HG03064 (cell line): ENCODE data around the gene PTH2.
"Not testable (repeated sequence)": the region's sequence is repeated elsewhere in the genome, so short reads cannot be mapped to it uniquely, and the experiment has no call there.

Experiments
- ATAC-seq: cut with Tn5 transposase; IDR thresholded peaks from one replicate; pipeline ENCODE4 v1.9.1; 2021; ENCODE audit warnings: low read depth; ENCODE audit not compliant: unreplicated experiment

PTH2 gene, protein sequence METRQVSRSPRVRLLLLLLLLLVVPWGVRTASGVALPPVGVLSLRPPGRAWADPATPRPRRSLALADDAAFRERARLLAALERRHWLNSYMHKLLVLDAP

DNA sequence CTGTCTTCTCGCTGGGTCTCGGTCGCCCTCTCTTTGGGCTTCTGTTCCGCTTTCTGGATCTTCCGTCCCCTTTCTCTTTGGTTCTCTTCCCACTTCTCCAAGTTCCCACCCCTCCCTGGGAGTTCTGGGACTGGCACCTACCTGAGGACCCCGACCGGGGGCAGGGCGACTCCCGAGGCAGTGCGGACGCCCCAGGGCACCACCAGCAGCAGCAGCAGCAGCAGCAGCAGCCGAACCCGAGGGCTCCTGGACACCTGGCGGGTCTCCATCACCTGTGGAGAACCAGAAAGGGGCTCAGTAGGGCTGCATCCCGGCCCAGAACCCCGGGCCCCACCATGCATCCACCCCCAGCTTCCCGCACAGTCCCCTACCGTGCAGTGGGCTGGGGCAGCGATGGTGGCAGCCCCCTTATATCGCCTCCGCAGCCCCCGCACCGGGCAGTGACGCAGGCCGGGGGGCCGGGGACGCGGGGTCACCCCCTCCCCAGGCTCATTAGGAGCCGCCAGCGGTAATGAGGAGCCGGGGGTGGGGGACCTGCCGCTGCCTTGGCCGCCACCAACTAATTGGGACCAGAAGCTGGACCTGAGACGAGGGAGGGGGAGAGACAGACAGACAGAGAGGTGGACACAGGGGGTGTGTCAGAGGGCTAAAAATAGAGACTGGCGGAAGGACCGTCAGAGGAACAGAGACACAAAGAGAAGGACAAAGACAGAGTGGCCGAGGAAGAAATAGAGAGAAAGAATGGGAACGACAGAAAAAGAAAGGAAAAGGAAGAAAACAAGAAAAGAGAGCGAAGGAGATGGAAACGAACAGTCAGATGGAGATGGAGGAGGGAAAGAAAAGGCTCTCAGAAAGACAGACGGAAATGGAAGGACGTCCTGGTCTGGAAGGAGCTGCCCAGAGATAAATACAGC, at the start of gene PTH2:
PTH2 (minus strand) TSS at position 371 of the 914 bp plus-strand sequence; CDS start at position 269, 102 bp downstream.
- ATAC-seq: no peak

DNA sequence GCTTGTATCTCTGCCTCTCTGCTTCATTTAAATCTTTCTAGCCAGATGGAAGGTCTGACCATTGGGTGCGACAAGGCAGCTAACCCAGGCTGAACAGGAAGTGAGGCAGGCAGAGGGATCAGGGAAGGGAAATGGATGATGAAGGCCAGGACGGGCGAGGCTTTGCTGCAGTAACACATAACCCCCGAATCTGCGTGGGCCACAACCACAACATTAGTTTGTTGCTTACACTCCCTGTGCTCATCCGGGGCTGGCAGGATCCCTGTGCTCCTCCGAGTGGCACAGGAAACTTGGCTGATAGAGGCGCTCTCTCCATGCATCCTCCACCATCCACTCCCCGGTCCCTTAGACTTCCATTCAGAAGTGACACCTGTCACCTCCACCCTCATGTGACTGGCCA, 49.7 kb upstream of the PTH2 start:
- no peak for ATAC-seq

DNA sequence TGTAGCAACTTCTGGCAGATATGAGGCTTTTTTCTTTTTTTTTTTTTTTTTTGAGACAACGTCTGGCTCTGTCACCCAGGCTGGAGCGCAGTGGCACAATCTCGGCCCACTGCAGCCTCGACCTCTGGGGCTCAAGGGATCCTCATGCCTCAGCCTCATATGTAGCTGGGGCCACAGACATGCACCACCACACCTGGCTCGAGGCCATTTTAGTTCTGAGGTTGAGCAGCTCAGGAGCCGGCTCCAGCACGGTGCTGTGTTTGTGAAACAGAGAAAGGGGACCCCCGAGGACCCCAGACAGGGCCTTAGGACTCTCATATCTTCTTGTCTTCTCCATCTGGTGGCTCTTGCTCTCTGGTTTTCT, 47.4 kb upstream of the PTH2 start:
- no peak for ATAC-seq

DNA sequence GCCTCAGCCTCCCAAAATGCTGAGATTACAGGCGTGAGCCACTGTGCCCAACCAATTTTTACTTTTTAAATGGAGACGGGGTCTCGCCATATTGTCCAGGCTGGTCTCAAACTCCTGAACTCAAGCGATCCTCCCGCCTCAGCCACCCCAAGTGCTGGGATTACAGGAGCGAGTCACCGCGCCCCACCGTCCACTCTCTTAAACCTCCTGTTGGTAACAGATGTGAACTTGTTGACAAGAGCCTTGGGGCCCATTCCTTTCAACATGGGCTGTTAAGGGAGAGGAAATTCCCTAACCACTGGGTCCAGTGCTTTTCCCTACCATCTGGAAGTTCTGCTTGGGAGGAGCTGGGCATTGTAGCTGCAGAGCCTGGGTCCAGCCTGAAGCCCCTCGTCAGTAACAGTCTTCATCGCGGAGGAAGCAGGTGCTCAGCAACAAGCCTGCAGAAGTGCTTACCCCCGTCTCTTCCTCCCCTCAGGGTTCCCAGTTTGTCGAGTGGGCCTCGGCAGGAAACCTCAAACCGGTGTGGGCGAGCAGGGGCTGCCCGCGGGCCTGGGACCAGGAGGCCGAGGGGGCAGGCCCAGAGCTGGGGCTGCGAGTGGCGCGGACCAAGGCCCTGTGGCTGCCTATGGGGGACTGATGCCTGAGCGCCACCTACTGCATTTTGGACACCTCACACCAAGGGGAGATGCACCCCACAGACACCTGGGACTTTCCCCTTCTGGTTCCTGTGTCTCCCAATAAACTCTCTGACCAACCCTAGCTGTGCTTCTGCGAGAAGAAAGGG, 46.8 kb upstream of the PTH2 start:
- ATAC-seq: no peak

DNA sequence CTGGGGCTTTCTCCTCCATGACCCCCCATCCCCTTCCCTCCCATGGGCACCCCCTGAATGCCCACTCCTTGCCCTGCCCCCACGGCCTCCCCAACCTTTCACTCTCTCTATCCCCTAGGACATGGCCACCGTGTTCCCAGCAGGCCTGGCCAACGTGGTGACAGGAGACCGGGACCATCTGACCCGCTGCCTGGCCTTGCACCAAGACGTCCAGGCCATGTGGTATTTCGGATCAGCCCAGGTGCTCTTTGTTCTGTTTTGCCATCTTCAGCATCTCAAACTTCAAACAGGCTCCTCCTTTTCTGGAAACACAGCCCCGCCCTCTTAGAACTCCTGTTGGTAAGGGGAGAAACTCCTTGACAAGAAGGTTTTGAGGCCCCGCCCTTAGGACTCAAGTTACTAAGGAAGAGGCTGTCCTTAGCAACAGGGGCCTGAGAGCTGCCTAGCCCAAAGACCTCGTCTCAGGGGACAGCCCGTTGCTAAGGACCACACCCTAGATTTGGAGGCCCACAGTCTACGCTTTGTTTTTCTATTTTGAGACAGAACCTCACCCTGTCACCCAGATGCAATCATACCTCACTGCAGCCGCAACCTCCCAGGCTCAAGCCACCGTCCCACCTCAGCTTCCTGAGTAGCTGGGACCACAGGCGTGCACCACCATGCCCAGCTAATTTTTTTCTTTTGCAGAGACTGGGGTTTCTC, 45.7 kb upstream of the PTH2 start:
- no peak for ATAC-seq

DNA sequence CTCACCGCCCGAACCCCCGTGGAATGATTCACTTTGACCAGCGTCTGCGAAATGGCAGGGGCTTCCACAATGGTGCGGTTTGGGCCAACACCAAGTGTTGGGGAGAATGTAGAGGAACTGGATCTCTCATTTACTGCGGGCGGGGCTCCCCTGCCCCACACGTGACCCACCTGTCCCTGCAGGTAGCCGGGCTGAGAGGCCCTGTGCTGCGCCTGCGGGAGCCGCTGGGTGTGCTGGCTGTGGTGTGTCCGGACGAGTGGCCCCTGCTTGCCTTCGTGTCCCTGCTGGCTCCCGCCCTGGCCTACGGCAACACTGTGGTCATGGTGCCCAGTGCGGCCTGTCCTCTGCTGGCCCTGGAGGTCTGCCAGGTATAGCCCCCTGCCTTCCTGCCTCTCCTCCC, 45.0 kb upstream of the PTH2 start:
- ATAC-seq: no peak

DNA sequence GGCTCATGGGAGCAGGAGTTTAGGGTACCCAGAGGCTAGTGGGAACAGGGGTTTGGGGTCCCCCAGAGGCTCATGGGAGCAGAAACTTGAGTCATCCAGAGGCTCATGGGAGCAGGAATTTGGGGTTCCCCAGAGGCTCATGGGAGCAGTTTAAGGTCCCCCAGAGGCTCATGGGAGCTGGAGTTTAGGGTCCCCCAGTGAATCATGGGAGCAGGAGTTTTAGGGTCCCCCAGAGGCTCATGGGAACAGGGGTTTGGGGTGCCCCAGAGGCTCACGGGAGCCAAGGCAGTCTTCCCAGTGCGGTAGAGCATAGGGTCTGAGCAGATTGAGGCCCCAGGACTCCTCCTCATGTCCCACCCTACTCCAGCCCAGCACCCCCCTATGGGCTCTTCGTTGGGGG, 42.1 kb upstream of the PTH2 start:
- ATAC-seq: no peak

DNA sequence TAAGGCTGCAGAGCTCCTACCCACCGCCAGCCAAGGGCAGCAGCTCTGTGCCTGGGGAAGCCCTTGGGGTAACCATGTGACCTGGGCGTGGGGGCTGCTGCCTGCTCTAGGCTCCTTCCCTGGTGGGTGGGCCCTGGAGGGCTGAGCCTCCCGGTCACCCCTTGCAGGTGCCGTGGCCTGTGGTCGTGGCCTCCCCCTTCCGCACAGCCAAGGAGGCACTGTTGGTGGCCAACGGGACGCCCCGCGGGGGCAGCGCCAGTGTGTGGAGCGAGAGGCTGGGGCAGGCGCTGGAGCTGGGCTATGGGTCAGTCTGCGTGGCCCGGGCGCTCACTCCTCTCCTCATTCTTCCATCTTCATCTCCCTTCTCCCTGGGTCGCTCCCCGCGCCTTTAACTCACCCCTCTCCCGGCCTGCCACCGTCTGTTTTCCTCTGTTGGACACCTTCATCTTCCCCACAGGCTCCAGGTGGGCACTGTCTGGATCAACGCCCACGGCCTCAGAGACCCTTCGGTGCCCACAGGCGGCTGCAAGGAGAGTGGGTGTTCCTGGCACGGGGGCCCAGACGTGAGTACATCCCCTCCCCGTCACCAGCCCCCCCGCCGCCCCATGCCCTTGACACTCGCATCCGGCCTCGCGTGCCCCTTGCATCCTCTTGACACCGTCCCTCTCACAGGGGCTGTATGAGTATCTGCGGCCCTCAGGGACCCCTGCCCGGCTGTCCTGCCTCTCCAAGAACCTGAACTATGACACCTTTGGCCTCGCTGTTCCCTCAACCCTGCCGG, 40.9 kb upstream of the PTH2 start:
- ATAC-seq: no peak

DNA sequence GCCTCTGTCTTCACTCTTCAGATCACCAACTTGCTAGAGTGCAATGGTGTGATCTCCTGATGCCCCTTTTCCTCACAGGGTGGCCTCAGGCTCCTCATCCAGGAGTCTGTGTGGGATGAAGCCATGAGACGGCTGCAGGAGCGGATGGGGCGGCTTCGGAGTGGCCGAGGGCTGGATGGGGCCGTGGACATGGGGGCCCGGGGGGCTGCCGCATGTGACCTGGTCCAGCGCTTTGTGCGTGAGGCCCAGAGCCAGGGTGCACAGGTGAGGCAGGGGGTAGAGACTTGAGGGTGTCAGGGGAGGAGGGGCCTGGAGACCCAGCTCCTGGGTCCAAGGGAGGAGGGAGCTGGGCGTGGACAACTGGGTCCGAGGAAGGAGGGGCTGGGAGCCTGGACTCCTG, 39.3 kb upstream of the PTH2 start:
- ATAC-seq: no peak

DNA sequence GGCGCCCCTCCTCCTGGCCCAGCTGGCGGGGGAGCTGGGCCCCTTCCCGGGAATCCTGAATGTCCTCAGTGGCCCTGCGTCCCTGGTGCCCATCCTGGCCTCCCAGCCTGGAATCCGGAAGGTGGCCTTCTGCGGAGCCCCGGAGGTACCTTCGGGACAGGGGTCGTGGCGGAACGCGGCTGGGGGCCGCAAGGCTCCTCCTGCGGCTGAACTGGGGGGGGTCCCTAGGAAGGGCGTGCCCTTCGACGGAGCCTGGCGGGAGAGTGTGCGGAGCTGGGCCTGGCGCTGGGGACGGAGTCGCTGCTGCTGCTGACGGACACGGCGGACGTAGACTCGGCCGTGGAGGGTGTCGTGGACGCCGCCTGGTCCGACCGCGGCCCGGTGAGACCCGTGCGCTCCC, 38.4 kb upstream of the PTH2 start:
- no peak for ATAC-seq

DNA sequence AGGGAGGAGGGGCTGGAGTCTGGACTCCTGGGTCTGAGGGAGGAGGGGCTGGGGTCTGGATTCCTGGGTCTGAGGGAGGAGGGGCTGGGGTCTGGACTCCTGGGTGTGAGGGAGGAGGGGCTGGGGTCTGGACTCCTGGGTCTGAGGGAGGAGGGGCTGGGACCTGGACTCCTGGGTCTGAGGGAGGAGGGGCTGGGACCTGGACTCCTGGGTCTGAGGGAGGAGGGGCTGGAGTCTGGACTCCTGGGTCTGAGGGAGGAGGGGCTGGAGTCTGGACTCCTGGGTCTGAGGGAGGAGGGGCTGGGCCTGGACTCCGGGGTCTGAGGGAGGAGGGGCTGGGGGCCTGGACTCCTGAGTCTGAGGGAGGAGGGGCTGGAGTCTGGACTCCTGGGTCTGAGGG, 37.9 kb upstream of the PTH2 start:
- ATAC-seq: not testable (repeated sequence)

DNA sequence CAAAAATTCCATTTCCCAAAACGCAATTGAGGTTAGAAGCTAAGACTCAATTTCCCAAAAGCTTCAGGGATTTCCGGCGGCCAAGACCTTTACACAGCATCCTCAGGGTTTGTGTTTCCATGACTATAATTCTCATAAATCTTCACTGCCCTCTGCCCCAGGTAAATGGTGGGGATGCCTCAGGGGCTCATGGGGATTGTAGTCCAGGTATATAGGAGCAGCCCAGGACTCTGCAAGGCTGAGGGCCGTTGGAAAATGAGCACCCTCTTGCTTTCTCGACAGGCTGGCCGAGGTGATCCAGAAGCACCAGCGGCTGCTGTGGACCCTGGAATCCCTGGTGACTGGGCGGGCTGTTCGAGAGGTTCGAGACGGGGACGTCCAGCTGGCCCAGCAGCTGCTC, 36.1 kb upstream of the PTH2 start:
- ATAC-seq: no peak

DNA sequence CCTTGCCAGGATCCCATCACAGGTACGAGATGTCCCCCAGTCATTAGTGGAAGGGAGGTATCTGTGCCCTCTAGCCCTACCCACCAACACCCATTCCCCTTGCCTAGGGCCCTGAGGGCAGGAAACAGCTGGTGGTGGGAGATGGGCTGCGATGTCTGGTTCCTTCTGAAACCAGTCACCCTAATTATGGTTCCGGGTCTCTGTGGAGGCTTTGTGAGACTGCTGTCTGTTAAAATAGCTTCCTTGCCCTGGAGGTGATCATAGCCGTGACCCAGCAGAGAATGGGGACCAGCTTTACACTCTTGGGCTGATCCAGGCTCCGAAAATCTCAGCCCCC, 35.3 kb upstream of the PTH2 start:
- no peak for ATAC-seq

DNA sequence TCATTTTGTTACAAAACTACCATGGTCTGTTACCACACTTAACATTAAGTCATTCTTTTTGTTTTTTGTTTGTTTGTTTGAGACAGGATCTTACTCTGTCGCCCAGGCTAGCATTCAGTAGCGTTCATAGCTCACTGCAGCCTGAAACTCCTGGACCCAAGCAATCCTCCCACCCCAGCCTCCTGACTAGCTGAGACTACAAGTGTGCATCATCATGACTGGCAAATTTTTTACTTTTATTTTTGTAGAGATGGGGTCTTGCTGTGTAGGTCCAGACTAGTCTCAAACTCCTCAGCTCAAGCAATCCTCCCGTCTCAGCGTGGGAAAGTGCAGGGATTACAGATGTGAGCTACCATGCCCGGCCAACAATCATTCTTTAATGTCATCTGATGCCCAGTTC, 33.1 kb upstream of the PTH2 start:
- ATAC-seq: no peak

DNA sequence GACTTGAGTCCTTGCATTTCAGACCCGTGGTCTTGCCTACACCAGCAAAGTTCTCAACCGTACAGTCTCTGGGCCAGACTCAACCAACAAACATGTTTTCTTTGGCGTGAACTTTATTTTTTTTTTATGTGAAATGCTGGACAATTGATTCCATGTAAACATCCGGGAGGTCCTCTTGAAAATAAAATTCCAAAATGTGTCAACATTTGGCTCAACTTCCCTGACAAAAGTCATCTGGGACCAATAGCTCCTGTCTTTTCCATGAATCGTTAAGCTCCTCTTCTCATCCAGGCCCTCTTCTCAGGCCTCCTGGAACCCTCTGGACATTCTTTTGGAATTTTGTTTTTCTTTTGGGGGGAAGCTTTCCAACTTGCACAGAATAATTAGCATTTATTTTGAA, 32.5 kb upstream of the PTH2 start:
- no peak for ATAC-seq

DNA sequence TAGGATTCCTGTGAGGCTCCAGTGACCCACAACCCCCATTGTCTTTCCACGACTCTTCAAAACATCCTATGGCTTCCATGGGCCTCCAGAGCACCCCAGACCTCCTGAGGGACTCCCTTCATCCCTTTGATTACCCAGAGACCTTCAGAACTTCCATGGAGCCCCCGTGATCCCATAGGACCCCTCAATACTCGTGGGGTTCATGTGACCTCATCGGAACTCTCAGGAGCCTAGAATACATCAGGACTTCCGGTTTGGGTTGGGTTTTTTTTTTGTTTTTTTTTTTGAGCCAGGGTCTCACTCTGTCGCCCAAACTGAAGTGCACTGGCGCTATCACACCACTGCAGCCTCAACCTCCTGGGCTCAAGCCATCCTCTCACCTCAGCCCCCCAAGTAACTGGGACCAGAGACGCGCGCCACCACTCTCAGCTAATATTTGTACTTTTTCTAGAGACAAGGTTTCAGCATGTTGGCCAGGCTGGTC, 30.6 kb upstream of the PTH2 start:
- ATAC-seq: no peak

DNA sequence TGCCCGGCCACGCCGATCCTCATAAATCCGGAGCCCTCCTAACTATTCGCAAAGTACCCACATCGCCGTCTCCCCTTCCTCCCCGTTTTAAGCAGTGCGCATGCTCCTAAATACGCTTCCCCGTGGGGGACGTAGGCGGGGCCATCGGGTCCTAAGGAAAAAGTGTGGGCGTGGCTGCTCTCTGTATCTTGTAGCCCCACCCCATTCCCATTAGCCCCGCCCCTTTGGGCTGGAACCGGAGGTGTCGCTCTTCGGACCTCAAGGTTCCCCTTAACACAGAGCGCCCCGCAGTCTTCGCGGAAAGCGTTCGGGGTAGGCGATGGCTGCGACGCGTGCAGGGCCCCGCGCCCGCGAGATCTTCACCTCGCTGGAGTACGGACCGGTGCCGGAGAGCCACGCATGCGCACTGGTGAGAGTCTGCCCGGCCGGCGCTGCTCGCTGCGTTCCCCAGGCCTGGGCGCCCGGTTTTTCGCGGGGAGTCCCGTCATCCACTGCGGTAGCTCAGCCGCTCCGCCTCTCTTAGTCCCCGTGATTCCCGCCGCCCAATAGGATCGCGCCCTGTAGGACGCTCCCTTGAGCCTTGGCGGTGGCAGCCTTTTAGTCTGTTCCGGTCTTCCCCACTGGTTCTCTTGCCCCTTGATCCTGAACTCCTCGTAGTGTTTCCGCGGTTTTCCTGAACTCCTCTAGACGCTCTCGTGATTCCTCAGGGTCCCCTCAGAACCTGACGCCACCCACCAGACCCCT, 29.9 kb upstream of the PTH2 start, which contains the start of gene ALDH16A1:
ALDH16A1 (plus strand) TSS at position 213 of the 744 bp plus-strand sequence; CDS start at position 320, 107 bp downstream.
- ATAC-seq: peak; percentile 81

DNA sequence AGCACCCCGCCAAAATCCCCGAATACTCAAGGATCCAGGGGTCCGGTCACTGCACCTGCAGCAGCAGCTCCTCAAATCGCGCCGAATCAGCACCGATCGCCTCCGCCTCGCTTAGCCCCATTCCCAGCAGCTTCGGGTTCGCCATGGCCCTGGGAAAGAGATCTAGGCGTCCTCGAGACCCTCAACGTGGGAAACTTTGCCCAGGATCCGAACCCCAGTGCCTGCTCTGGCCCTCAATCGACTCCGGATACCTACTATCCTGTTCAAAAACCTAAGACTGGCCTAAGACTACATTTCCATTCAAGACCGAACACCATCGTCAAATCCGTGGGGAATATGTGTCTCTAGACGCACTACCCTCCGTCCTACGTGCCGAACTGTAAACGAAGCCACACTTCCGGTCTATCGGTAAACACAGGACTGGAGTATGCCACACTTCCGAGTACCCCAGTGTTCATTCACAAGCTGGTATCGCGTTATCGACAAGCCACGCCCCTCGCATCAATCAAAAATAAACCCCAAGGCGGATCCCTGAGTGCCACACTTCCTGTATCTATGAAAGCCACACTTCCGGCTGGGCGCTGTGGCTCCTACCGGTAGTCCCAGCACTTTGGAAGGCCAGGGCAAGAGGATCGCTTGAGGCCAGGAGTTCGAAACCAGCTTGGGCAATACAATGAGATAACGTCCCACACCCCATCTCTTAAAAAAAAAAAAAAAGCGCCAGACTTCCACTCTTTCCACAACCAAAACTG, 28.4 kb upstream of the PTH2 start, which contains the start of gene PIH1D1:
PIH1D1 (minus strand) TSS at position 385 of the 752 bp plus-strand sequence; CDS start at position 145, 240 bp downstream.
- peak; percentile 53 for ATAC-seq
